LNCAP (cell line): ENCODE data around the gene SLX9.
A peak's percentile ranks its signal among the peaks of the same experiment; 100 is the strongest.

Source experiments
- TF ChIP-seq, protein P1 (sequence below): fragments of 450-650 bp; IDR thresholded peaks from 2 replicates; pipeline ENCODE4 v1.5.1; 2017; ENCODE audit warnings: mild to moderate bottlenecking

The SLX9 gene

DNA sequence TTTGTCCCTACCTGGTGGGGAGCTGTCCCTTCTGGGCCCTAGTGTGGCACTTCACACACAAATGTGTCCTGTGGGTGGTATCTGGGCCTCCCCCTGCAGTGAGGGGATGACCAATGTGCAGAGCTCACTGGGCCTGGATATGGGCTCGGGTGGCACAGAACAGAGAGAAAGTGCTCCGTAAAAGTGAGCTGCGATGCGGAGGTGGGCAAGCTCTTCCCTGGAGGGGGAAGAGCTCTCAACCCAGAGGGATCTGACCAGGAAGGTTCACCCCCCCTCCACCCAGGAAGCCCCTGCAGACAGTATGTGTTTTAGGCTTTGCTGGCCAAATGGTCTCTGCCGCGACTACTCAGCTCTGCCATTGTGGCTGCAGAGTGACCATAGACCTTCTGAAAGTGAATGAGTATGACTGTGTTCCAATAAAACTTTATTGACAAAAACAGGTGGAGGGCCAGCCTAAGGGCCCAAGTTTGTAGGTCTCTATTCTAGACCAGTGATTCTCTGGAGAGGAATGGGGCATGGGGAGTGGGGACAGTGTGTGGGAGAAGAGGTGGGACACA lies 10.5 kb upstream of the SLX9 start:
- TF ChIP-seq, protein P1, sequence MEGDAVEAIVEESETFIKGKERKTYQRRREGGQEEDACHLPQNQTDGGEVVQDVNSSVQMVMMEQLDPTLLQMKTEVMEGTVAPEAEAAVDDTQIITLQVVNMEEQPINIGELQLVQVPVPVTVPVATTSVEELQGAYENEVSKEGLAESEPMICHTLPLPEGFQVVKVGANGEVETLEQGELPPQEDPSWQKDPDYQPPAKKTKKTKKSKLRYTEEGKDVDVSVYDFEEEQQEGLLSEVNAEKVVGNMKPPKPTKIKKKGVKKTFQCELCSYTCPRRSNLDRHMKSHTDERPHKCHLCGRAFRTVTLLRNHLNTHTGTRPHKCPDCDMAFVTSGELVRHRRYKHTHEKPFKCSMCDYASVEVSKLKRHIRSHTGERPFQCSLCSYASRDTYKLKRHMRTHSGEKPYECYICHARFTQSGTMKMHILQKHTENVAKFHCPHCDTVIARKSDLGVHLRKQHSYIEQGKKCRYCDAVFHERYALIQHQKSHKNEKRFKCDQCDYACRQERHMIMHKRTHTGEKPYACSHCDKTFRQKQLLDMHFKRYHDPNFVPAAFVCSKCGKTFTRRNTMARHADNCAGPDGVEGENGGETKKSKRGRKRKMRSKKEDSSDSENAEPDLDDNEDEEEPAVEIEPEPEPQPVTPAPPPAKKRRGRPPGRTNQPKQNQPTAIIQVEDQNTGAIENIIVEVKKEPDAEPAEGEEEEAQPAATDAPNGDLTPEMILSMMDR, result no peak

DNA sequence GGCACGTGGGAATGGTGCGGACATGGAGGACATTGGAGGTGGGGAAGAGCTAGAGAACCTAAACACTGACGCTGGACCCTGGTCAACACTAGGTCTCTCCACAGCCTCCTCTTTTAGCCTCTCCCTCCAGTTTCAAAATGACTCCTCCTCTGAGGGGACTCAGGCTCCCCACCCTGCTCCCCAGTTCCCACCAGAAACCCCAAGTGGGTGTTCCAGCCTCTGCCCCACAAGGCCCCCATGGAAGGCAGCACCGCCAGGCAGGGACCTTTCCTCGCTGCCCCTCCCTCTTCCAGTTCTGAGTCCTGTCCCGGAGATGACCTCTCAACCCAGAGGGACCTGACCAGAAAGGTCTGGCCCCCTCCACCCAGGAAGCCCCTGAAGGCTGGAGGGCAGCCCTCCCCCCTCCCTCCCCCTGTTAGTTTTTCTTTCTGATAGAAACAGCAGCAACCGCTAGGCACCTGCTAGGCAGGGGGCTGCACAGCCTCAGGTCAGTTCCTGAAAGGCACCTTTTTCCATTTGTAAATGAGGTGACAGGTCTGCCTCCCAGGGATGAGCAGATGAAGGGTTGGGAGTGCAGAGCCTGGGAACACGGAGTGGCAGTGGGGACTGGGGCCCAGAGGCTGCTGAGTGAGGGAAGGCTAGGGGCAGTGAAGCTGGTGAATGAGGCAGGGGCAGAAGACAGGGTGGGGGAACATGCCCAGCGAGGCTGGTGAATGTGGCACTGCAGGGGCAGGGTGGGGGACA lies 9.9 kb upstream of the SLX9 start:
- TF ChIP-seq, protein P1, result no peak

- TF ChIP-seq, protein P1, result no peak
Measured at GRCh38 chr21:44930543-44930981, 9.3 kb upstream of the SLX9 start.

DNA sequence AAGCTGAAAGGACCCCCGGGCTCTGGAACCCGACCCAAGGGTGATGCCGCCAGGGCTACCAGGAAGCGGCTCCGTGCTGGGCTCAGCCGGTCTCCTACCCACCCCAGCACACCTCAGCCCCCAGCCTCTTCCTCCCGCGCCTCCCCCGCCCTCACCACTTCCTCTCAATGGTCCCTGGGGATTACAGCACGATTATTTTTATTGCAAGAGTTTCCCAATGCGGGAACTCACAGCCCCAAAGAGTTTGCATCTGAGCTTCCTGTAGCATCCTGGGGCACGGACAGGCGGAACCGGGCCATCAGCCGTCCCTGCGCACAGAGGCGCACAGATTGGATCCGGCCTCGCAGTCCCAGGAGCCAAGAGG lies 8.7 kb upstream of the SLX9 start:
- TF ChIP-seq, protein P1, result no peak

GRCh38 chr21:44931501-44932407 lies 8.1 kb upstream of the SLX9 start:
- TF ChIP-seq, protein P1, result no peak

- TF ChIP-seq, protein P1, result peak; percentile 17; the same call in 1 of the 2 replicates
Measured at GRCh38 chr21:44932408-44933181, 7.2 kb upstream of the SLX9 start.
